IPS-NIHi7 (cell line): ENCODE measurements around the gene NDRG2.

Experiments used
- DNase-seq: peaks from one replicate; pipeline ENCODE4 v3.0.0; 2012; ENCODE audit warnings: mixed read lengths; ENCODE audit errors: extremely low spot score

Gene NDRG2

GRCh38 chr14:21034707-21035106 lies 9.8 kb upstream of the NDRG2 start, which contains the start of gene RNASE13:
TSS of gene RNASE13 (minus strand) at chr14:21034807. CDS start at chr14:21034288, 519 bp downstream.
- DNase-seq: no peak

- DNase-seq: no peak
Observed at GRCh38 chr14:21033133-21033698, 8.4 kb upstream of the NDRG2 start.

- no peak for DNase-seq
Observed at GRCh38 chr14:21032326-21033132, 7.7 kb upstream of the NDRG2 start.

GRCh38 chr14:21030531-21030930 lies 5.7 kb upstream of the NDRG2 start:
- DNase-seq: no peak

GRCh38 chr14:21029917-21030316 lies 5.1 kb upstream of the NDRG2 start, which contains the start of gene TPPP2:
TSS of gene TPPP2 (plus strand) at chr14:21030217. CDS start at chr14:21030582, 365 bp downstream.
- DNase-seq: no peak

GRCh38 chr14:21026988-21027315 lies 2.1 kb upstream of the NDRG2 start:
- peak; percentile 50 for DNase-seq

GRCh38 chr14:21026274-21026987 lies 1.6 kb upstream of the NDRG2 start:
- DNase-seq: peak; percentile 32

- DNase-seq: peak; percentile 84
Observed at GRCh38 chr14:21025371-21026273, 761 bp upstream of the NDRG2 start.

GRCh38 chr14:21023817-21024584 lies 860 bp downstream of the NDRG2 start:
- peak; percentile 21 for DNase-seq

GRCh38 chr14:21023174-21023573 lies 1.7 kb downstream of the NDRG2 start:
- no peak for DNase-seq

GRCh38 chr14:21022686-21023085 lies 2.2 kb downstream of the NDRG2 start:
- no peak for DNase-seq

GRCh38 chr14:21020977-21021545 lies 3.8 kb downstream of the NDRG2 start:
- no peak for DNase-seq

GRCh38 chr14:21019366-21019765 lies 5.5 kb downstream of the NDRG2 start:
- no peak for DNase-seq

- DNase-seq: no peak
Observed at GRCh38 chr14:21018781-21019180, 6.1 kb downstream of the NDRG2 start.

GRCh38 chr14:21018286-21018685 lies 6.6 kb downstream of the NDRG2 start:
- no peak for DNase-seq

- no peak for DNase-seq
Observed at GRCh38 chr14:21017528-21018245, 7.2 kb downstream of the NDRG2 start.

GRCh38 chr14:21016413-21017190 lies 8.3 kb downstream of the NDRG2 start:
- DNase-seq: no peak

- DNase-seq: no peak
Observed at GRCh38 chr14:21015312-21015711, 9.5 kb downstream of the NDRG2 start.

GRCh38 chr14:21014761-21015190 lies 10.1 kb downstream of the NDRG2 start:
- peak; percentile 83 for DNase-seq
